ENCODE data around the gene TMEM18.
"Not testable (repeated sequence)": the region's sequence is repeated elsewhere in the genome, so short reads cannot be mapped to it uniquely, and the experiment has no call there.

Gene TMEM18

GRCh38 chr2:714005-714741, 37.0 kb upstream of the TMEM18 start:
- H3K27me3 ChIP-seq (replicated peaks; ENCODE audit: control insufficient read depth, insufficient read depth, low read length, poor library complexity, severe bottlenecking), result no peaks in the 10 kb centered on the region
- H3K9me3 ChIP-seq (ENCODE audit: control insufficient read depth, low read length), result no peaks in the 10 kb centered on the region
- H3K36me3 ChIP-seq (ENCODE audit: control insufficient read depth, insufficient read depth, low read length), result no peaks in the 10 kb centered on the region
- H3K27ac ChIP-seq (ENCODE audit: insufficient read depth, low read length, poor library complexity, severe bottlenecking), result no peak overlapping the region
- DNase-seq, result no peak
- H3K4me1 ChIP-seq (ENCODE audit: control insufficient read depth, insufficient read depth, low read length, poor library complexity, severe bottlenecking), result no peaks in the 10 kb centered on the region
- no peak overlapping the region for H3K4me3 ChIP-seq (ENCODE audit: insufficient read depth, low read depth, low read length, poor library complexity, severe bottlenecking)

- Histone ChIP-seq H3K36me3 (ENCODE audit: control insufficient read depth, insufficient read depth, low read length) (no peaks in the 10 kb centered on the region), H3K4me1 (ENCODE audit: control insufficient read depth, insufficient read depth, low read length, poor library complexity, severe bottlenecking) (no peaks in the 10 kb centered on the region), H3K4me3 (ENCODE audit: insufficient read depth, low read depth, low read length, poor library complexity, severe bottlenecking) (no peak overlapping the region), H3K9me3 (ENCODE audit: control insufficient read depth, low read length) (no peaks in the 10 kb centered on the region), H3K27ac (ENCODE audit: insufficient read depth, low read length, poor library complexity, severe bottlenecking) (no peak overlapping the region), H3K27me3 (replicated peaks; ENCODE audit: control insufficient read depth, insufficient read depth, low read length, poor library complexity, severe bottlenecking) (no peaks in the 10 kb centered on the region)
- no peak for DNase-seq
These were observed 33.9 kb upstream of the TMEM18 start for GRCh38 chr2:710867-711665.

DNA sequence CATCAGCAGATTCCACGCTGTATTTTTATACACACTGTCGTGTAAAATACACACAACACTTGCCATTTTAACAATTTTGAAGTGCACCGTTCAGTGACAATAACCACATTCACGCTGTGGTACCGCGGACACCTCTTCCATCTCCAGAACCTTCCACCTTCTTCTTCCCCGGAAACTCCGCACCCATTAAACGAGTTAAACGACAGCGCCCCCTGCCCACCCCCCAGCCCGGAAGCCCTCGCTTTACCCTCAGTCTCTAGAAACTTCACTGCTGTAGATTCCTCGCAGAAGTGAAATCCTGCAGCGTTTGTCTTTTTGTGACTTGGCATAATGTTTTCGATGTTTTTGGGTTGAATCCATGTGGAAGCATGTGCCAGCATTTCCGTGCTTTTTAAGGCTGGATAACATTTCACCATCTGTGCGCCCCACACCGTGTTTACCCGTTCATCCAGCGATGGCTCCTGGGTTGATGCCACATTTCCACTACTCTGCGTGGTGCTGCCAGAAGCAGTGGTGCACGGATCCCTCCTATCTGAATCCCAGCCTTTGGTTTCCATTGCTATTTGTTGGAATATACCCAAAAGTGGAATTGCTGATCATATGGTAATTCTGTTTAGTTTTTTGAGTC, 32.0 kb upstream of the TMEM18 start:
- no peak for DNase-seq
- no peaks in the 10 kb centered on the region for H3K27me3 ChIP-seq (replicated peaks; ENCODE audit: control insufficient read depth, insufficient read depth, low read length, poor library complexity, severe bottlenecking)
- no peaks in the 10 kb centered on the region for H3K36me3 ChIP-seq (ENCODE audit: control insufficient read depth, insufficient read depth, low read length)
- no peaks in the 10 kb centered on the region for H3K9me3 ChIP-seq (ENCODE audit: control insufficient read depth, low read length)
- no peak overlapping the region for H3K4me3 ChIP-seq (ENCODE audit: insufficient read depth, low read depth, low read length, poor library complexity, severe bottlenecking)
- H3K27ac ChIP-seq (ENCODE audit: insufficient read depth, low read length, poor library complexity, severe bottlenecking), result no peak overlapping the region
- no peaks in the 10 kb centered on the region for H3K4me1 ChIP-seq (ENCODE audit: control insufficient read depth, insufficient read depth, low read length, poor library complexity, severe bottlenecking)

DNA sequence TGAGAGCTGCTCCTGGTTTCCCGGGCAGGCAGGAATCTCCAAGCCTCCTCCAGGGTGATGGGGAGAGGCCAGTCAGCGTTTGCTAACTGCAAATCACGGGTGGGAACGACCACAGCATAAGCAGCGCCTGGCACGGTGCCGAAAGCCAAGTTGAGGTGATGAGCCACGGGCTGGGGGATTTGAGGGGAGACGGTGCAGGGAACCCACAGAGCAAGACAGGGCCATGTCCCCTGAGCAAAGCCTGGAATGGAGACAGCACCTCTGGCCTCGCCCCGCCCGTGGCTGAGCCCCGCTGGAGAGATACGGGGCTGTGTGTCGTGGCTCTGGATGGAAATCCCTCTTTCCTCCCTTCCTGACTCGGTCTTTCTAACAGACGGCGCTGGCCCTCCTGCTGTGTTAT, 31.5 kb upstream of the TMEM18 start:
- Histone ChIP-seq H3K4me3 (ENCODE audit: insufficient read depth, low read depth, low read length, poor library complexity, severe bottlenecking) (no peak overlapping the region), H3K27ac (ENCODE audit: insufficient read depth, low read length, poor library complexity, severe bottlenecking) (no peak overlapping the region), H3K27me3 (replicated peaks; ENCODE audit: control insufficient read depth, insufficient read depth, low read length, poor library complexity, severe bottlenecking) (no peaks in the 10 kb centered on the region), H3K4me1 (ENCODE audit: control insufficient read depth, insufficient read depth, low read length, poor library complexity, severe bottlenecking) (no peaks in the 10 kb centered on the region), H3K36me3 (ENCODE audit: control insufficient read depth, insufficient read depth, low read length) (no peaks in the 10 kb centered on the region), H3K9me3 (ENCODE audit: control insufficient read depth, low read length) (no peaks in the 10 kb centered on the region)
- no peak for DNase-seq

- Histone ChIP-seq H3K4me3 (ENCODE audit: insufficient read depth, low read depth, low read length, poor library complexity, severe bottlenecking) (no peak overlapping the region), H3K27me3 (replicated peaks; ENCODE audit: control insufficient read depth, insufficient read depth, low read length, poor library complexity, severe bottlenecking) (no peaks in the 10 kb centered on the region), H3K36me3 (ENCODE audit: control insufficient read depth, insufficient read depth, low read length) (no peaks in the 10 kb centered on the region), H3K9me3 (ENCODE audit: control insufficient read depth, low read length) (no peaks in the 10 kb centered on the region), H3K27ac (ENCODE audit: insufficient read depth, low read length, poor library complexity, severe bottlenecking) (no peak overlapping the region), H3K4me1 (ENCODE audit: control insufficient read depth, insufficient read depth, low read length, poor library complexity, severe bottlenecking) (no peaks in the 10 kb centered on the region)
- no peak for DNase-seq
These were observed 28.8 kb upstream of the TMEM18 start for GRCh38 chr2:705971-706511.

DNA sequence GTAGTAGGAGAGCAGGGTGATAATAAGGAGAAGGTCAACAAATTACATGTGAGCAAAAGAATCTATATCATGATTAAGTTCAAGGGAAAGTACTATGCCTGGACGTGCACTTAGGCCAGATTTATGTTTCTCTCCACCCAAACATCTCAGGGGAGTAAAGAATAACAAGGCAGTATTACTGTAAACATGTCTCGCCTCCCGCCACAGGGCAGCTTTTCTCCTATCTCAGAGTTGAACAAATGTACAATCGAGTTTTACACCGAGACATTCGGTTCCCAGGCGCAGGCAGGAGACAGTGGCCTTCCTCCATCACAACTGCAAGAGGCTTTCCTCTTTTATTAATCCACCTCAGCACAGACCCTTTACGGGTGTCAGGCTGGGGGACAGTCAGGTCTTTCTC, 25.6 kb upstream of the TMEM18 start:
- H3K27me3 ChIP-seq (replicated peaks; ENCODE audit: control insufficient read depth, insufficient read depth, low read length, poor library complexity, severe bottlenecking), result peaks cover 11% of the 10 kb centered on the region
- not testable (repeated sequence) for H3K27ac ChIP-seq (ENCODE audit: insufficient read depth, low read length, poor library complexity, severe bottlenecking); H3K9me3 ChIP-seq (ENCODE audit: control insufficient read depth, low read length); H3K36me3 ChIP-seq (ENCODE audit: control insufficient read depth, insufficient read depth, low read length); H3K4me3 ChIP-seq (ENCODE audit: insufficient read depth, low read depth, low read length, poor library complexity, severe bottlenecking); H3K4me1 ChIP-seq (ENCODE audit: control insufficient read depth, insufficient read depth, low read length, poor library complexity, severe bottlenecking); DNase-seq

DNA sequence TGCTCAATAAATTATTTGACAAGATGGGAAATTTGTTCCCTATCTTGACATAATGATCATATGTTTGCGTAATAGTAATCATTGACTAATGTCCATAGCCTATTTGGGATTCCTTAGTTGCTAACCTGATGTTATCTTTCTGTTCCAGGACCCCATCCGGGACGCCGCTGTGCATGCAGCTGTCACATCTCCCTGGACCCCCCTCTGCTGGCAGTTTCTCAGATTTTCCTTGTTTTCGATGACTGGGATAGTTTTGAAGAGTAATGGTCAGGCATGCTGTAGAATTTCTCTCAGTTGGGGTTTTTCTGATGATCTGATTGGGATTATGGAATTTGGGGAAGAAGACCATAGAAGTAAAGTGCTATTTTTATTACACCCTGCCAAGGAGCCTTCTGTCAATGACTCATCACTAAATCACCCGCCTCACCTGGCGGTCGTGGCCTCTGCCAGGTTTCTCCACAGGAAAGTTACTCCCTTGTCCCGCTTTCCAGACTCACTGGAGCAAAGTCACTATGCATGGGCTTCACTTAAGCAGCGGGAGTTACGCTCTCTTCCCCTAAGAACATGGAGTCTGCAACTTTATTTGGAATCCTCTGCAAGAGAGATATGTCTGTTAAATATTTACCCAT, 19.9 kb upstream of the TMEM18 start:
- H3K36me3 ChIP-seq (ENCODE audit: control insufficient read depth, insufficient read depth, low read length), result no peaks in the 10 kb centered on the region
- no peak overlapping the region for H3K4me3 ChIP-seq (ENCODE audit: insufficient read depth, low read depth, low read length, poor library complexity, severe bottlenecking)
- H3K27me3 ChIP-seq (replicated peaks; ENCODE audit: control insufficient read depth, insufficient read depth, low read length, poor library complexity, severe bottlenecking), result peaks cover 11% of the 10 kb centered on the region
- no peak overlapping the region for H3K27ac ChIP-seq (ENCODE audit: insufficient read depth, low read length, poor library complexity, severe bottlenecking)
- H3K4me1 ChIP-seq (ENCODE audit: control insufficient read depth, insufficient read depth, low read length, poor library complexity, severe bottlenecking), result no peaks in the 10 kb centered on the region
- no peak for DNase-seq
- no peaks in the 10 kb centered on the region for H3K9me3 ChIP-seq (ENCODE audit: control insufficient read depth, low read length)

DNA sequence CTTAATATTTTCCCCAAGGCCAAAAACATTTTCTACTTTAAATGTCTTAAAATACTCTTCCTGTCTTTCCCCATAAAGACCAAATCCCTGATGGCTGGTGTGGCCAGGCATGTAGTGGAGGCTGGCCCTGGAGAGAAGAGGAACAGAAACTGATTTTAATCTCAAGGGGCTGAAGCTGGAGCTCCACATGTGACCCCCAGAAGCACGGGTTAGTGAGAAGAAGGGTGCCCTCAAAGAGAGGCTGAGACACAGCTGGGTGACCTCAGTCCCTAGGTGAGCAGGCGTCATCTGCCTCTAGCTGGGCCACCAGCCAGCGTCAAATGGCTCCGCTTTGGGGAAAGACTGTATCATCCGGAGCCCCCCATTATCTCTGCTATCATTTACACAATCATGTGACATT, 19.3 kb upstream of the TMEM18 start:
- Histone ChIP-seq H3K27ac (ENCODE audit: insufficient read depth, low read length, poor library complexity, severe bottlenecking) (no peak overlapping the region), H3K4me1 (ENCODE audit: control insufficient read depth, insufficient read depth, low read length, poor library complexity, severe bottlenecking) (no peaks in the 10 kb centered on the region), H3K9me3 (ENCODE audit: control insufficient read depth, low read length) (no peaks in the 10 kb centered on the region), H3K4me3 (ENCODE audit: insufficient read depth, low read depth, low read length, poor library complexity, severe bottlenecking) (no peak overlapping the region), H3K27me3 (replicated peaks; ENCODE audit: control insufficient read depth, insufficient read depth, low read length, poor library complexity, severe bottlenecking) (peaks cover 11% of the 10 kb centered on the region), H3K36me3 (ENCODE audit: control insufficient read depth, insufficient read depth, low read length) (no peaks in the 10 kb centered on the region)
- no peak for DNase-seq

- no peaks in the 10 kb centered on the region for H3K9me3 ChIP-seq (ENCODE audit: control insufficient read depth, low read length)
- no peaks in the 10 kb centered on the region for H3K4me1 ChIP-seq (ENCODE audit: control insufficient read depth, insufficient read depth, low read length, poor library complexity, severe bottlenecking)
- H3K27me3 ChIP-seq (replicated peaks; ENCODE audit: control insufficient read depth, insufficient read depth, low read length, poor library complexity, severe bottlenecking), result peaks cover 11% of the 10 kb centered on the region
- no peaks in the 10 kb centered on the region for H3K36me3 ChIP-seq (ENCODE audit: control insufficient read depth, insufficient read depth, low read length)
- H3K27ac ChIP-seq (ENCODE audit: insufficient read depth, low read length, poor library complexity, severe bottlenecking), result no peak overlapping the region
- no peak for DNase-seq
- H3K4me3 ChIP-seq (ENCODE audit: insufficient read depth, low read depth, low read length, poor library complexity, severe bottlenecking), result no peak overlapping the region
These were observed 17.8 kb upstream of the TMEM18 start for GRCh38 chr2:694906-695510.

Data from effector memory CD4-positive, alpha-beta T cell (primary cell).